Measurements from ENCODE around the gene INTS7.

GRCh38 chr1:211902624-211903291 is 132.6 kb downstream of the INTS7 start:
- TF ChIP-seq POLR2AphosphoS5 (IDR thresholded peaks at IDR 0.05), result no peak
- no peak for TF ChIP-seq CTCF (IDR thresholded peaks at IDR 0.05 in 8 of 11, conservative IDR thresholded peaks at IDR 0.05 in 3 of 11)
